Measurements from ENCODE around the gene ZBTB46. TPM values are rescaled to one million over a fixed set of nuclear protein-coding genes. Genes with fewer than 3 reads are reported as not detected.

Gene ZBTB46
- polyA plus RNA-seq, 3 donors, result 0.07 to 2.3 (median 0.37) TPM

DNA sequence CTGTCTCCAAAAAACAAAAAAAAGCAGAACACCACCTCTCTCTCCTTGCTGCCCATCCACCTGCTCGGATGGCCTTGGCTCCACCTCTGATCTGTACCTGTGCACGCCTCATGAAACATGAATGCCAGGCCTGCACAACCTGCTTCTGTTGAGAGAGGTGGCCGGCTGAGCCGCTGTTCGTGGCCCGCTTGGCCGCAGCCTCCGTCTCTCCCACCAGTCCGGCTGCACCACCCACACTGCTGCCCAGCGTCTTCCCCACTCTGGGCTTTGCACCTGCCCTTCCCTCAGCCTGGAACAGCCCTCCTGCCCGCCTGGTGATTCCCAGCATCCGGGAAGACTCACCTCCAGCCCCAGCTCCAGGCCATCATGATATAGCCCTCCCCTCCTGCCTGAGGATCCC lies 12.2 kb upstream of the ZBTB46 start:
- Histone ChIP-seq H4K20me1 (ENCODE audit: insufficient read depth, low read length) (no peaks in the 10 kb centered on the region), H3K9ac (ENCODE audit: insufficient read depth, low read length, poor library complexity, severe bottlenecking) (no peak overlapping the region), H3K4me2 (replicated peaks; ENCODE audit: extremely low read depth, low read length, poor library complexity, severe bottlenecking) (no peak overlapping the region), H3K4me3 (replicated peaks in 1 of 3; ENCODE audit: low read depth in 2 of 3, low read length in 3 of 3) (no peak overlapping the region), H3K27me3 (ENCODE audit: control insufficient read depth in 2 of 2, insufficient read depth in 2 of 2, low read length in 2 of 2) (peaks cover 19 to 61% of the 10 kb centered on the region in 2 donors), H2AFZ (ENCODE audit: insufficient read depth, low read depth, low read length, poor library complexity, severe bottlenecking) (no peak overlapping the region), H3K27ac (ENCODE audit: low read depth in 1 of 2, low read length in 2 of 2) (no peak overlapping the region), H3K79me2 (ENCODE audit: insufficient read depth, low read length) (no peaks in the 10 kb centered on the region), H3K4me1 (ENCODE audit: control insufficient read depth in 1 of 2, insufficient read depth in 2 of 2, low read length in 2 of 2) (peaks cover 30 to 31% of the 10 kb centered on the region in 2 donors), H3K36me3 (replicated peaks in 1 of 2; ENCODE audit: control insufficient read depth in 1 of 2, insufficient read depth in 2 of 2, low read length in 2 of 2) (no peaks in the 10 kb centered on the region), H3K9me3 (replicated peaks in 1 of 2; ENCODE audit: control insufficient read depth in 1 of 2, insufficient read depth in 1 of 2, low read length in 2 of 2) (no peaks in the 10 kb centered on the region)
- H3K27ac Mint-ChIP-seq, result peak overlapping the region in 1 of 7 donors; percentile 18
- H3K4me3 Mint-ChIP-seq, result peak overlapping the region in 1 of 2 donors; percentile 70
- intact Hi-C loops (cut with micrococcal nuclease), result no loop called here
- 90% methylated on average over 11 of the region's 12 CpGs for WGBS (ENCODE audit: insufficient coverage)
- peaks cover 0 to 3% of the 10 kb centered on the region in 2 donors for H3K36me3 Mint-ChIP-seq
- H3K9me3 Mint-ChIP-seq, result peaks cover 0 to 12% (median 3%) of the 10 kb centered on the region in 7 donors
- H3K4me1 Mint-ChIP-seq, result peaks cover 11% of the 10 kb centered on the region
- no peak for DNase-seq
- H3K27me3 Mint-ChIP-seq (ENCODE audit: low read depth in 3 of 3), result peaks cover 9 to 44% (median 39%) of the 10 kb centered on the region in 3 donors
- TF ChIP-seq, protein P1, sequence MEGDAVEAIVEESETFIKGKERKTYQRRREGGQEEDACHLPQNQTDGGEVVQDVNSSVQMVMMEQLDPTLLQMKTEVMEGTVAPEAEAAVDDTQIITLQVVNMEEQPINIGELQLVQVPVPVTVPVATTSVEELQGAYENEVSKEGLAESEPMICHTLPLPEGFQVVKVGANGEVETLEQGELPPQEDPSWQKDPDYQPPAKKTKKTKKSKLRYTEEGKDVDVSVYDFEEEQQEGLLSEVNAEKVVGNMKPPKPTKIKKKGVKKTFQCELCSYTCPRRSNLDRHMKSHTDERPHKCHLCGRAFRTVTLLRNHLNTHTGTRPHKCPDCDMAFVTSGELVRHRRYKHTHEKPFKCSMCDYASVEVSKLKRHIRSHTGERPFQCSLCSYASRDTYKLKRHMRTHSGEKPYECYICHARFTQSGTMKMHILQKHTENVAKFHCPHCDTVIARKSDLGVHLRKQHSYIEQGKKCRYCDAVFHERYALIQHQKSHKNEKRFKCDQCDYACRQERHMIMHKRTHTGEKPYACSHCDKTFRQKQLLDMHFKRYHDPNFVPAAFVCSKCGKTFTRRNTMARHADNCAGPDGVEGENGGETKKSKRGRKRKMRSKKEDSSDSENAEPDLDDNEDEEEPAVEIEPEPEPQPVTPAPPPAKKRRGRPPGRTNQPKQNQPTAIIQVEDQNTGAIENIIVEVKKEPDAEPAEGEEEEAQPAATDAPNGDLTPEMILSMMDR (IDR thresholded peaks at IDR 0.05), result no peak

DNA sequence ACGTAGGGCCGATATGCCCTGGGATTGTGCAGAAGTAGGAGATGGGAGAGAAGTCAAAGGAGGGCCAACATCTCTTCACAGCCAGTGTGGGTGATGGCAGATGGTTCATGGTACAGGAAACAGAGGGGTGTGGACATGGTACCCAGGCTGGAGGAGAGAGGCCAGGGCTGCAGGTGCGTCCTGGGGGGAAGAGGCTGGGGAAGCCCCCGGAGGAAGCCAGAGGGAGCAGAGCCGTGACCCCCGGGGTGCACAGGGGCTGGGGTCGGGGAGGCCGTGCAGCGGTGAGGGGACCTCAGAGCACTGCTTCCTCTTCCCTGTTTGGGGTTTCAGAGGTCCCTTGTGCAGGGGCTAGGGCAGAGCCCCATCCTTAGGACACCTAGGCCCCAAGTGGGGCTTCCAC lies 11.2 kb upstream of the ZBTB46 start:
- WGBS (ENCODE audit: insufficient coverage), result 2% methylated on average over 7 of the region's 9 CpGs
- no peaks in the 10 kb centered on the region for H3K36me3 ChIP-seq (replicated peaks in 1 of 2; ENCODE audit: control insufficient read depth in 1 of 2, insufficient read depth in 2 of 2, low read length in 2 of 2)
- H3K36me3 Mint-ChIP-seq, result peaks cover 0 to 3% of the 10 kb centered on the region in 2 donors
- no peaks in the 10 kb centered on the region for H3K9me3 ChIP-seq (replicated peaks in 1 of 2; ENCODE audit: control insufficient read depth in 1 of 2, insufficient read depth in 1 of 2, low read length in 2 of 2)
- H2AFZ ChIP-seq (ENCODE audit: insufficient read depth, low read depth, low read length, poor library complexity, severe bottlenecking), result no peak overlapping the region
- H3K27me3 Mint-ChIP-seq (ENCODE audit: low read depth in 3 of 3), result peaks cover 3 to 42% (median 40%) of the 10 kb centered on the region in 3 donors
- peaks cover 19 to 51% of the 10 kb centered on the region in 2 donors for H3K27me3 ChIP-seq (ENCODE audit: control insufficient read depth in 2 of 2, insufficient read depth in 2 of 2, low read length in 2 of 2)
- intact Hi-C loops (cut with micrococcal nuclease), result no loop called here
- no peak overlapping the region for H3K27ac ChIP-seq (ENCODE audit: low read depth in 1 of 2, low read length in 2 of 2)
- no peaks in the 10 kb centered on the region for H4K20me1 ChIP-seq (ENCODE audit: insufficient read depth, low read length)
- no peak overlapping the region for H3K9ac ChIP-seq (ENCODE audit: insufficient read depth, low read length, poor library complexity, severe bottlenecking)
- TF ChIP-seq, protein P1 (IDR thresholded peaks at IDR 0.05), result no peak
- peaks cover 0 to 12% (median 3%) of the 10 kb centered on the region in 7 donors for H3K9me3 Mint-ChIP-seq
- H3K4me3 Mint-ChIP-seq, result peak overlapping the region in 1 of 2 donors; percentile 39
- H3K4me1 ChIP-seq (ENCODE audit: control insufficient read depth in 1 of 2, insufficient read depth in 2 of 2, low read length in 2 of 2), result peaks cover 21% of the 10 kb centered on the region in 2 donors
- no peak for DNase-seq
- no peaks in the 10 kb centered on the region for H3K79me2 ChIP-seq (ENCODE audit: insufficient read depth, low read length)
- H3K4me2 ChIP-seq (replicated peaks; ENCODE audit: extremely low read depth, low read length, poor library complexity, severe bottlenecking), result no peak overlapping the region
- H3K4me3 ChIP-seq (replicated peaks in 1 of 3; ENCODE audit: low read depth in 2 of 3, low read length in 3 of 3), result no peak overlapping the region
- no peak overlapping the region for H3K27ac Mint-ChIP-seq
- peaks cover 16% of the 10 kb centered on the region for H3K4me1 Mint-ChIP-seq
